GM12891 (cell line): ENCODE measurements around the gene CCDC170.

ENCODE experiments used
- DNase-seq: peaks from one replicate; pipeline ENCODE4 v3.0.0; 2011; ENCODE audit warnings: low spot score; ENCODE audit not compliant: insufficient read length
- FAIRE-seq: peaks from 2 replicates; lab custom pipeline; 2011; peaks lifted over from hg19 to GRCh38; lab: Jason Lieb, UNC
- PAX5 ChIP-seq: IDR thresholded peaks from 2 replicates; pipeline ENCODE4 v1.6.1; 2011; ENCODE audit warnings: low read length, moderate library complexity, mild to moderate bottlenecking; ENCODE audit not compliant: insufficient read depth, severe bottlenecking
- POLR2A ChIP-seq: IDR thresholded peaks from 2 replicates; pipeline ENCODE4 v1.6.1; 2011; ENCODE audit warnings: low read depth, low read length, control low read depth
- POLR2AphosphoS5 ChIP-seq: IDR thresholded peaks from 2 replicates; pipeline ENCODE4 v1.6.1; 2011; ENCODE audit warnings: low read depth, low read length, control low read depth
- POU2F2 ChIP-seq: IDR thresholded peaks from 2 replicates; pipeline ENCODE4 v1.6.1; 2011; ENCODE audit warnings: low read depth, mild to moderate bottlenecking, control low read depth, low read length, moderate library complexity
- SPI1 ChIP-seq: IDR thresholded peaks from 2 replicates; pipeline ENCODE4 v1.6.1; 2011; ENCODE audit warnings: low read depth, low read length, control low read depth
- TAF1 ChIP-seq: IDR thresholded peaks from 2 replicates; pipeline ENCODE4 v1.6.1; 2011; ENCODE audit warnings: low read depth, low read length, control low read depth

CCDC170 gene

GRCh38 chr6:151647976-151648639, 154.3 kb downstream of the CCDC170 start:
- no peak for DNase-seq
- FAIRE-seq = no peak
- TF ChIP-seq SPI1 (no peak), TAF1 (no peak), PAX5 (no peak), POLR2AphosphoS5 (no peak), POU2F2 (no peak), POLR2A (no peak)

GRCh38 chr6:151649835-151650234, 156.0 kb downstream of the CCDC170 start:
- FAIRE-seq (no peak), DNase-seq (no peak)

GRCh38 chr6:151651639-151652038, 157.8 kb downstream of the CCDC170 start:
- no peak for FAIRE-seq
- TF ChIP-seq POU2F2 = no peak
- TF ChIP-seq PAX5 = no peak
- TF ChIP-seq POLR2A = no peak
- no peak for TF ChIP-seq SPI1
- no peak for TF ChIP-seq POLR2AphosphoS5
- no peak for TF ChIP-seq TAF1
- no peak for DNase-seq

More at GRCh38 chr6:151649835-151650234, 156.0 kb downstream of the CCDC170 start:
- TF ChIP-seq TAF1 = no peak
- TF ChIP-seq POLR2A = no peak
- TF ChIP-seq PAX5 = no peak
- no peak for TF ChIP-seq POU2F2
- TF ChIP-seq SPI1 = no peak
- TF ChIP-seq POLR2AphosphoS5 = no peak

- FAIRE-seq = no peak
Observed at GRCh38 chr6:151652325-151652724, 158.5 kb downstream of the CCDC170 start.

GRCh38 chr6:151655099-151655498, 161.3 kb downstream of the CCDC170 start:
- TF ChIP-seq POU2F2 (no peak), POLR2AphosphoS5 (no peak), PAX5 (no peak), SPI1 (no peak), POLR2A (no peak), TAF1 (no peak)
- no peak for DNase-seq
- FAIRE-seq = no peak

More at GRCh38 chr6:151652325-151652724, 158.5 kb downstream of the CCDC170 start:
- DNase-seq = no peak
- TF ChIP-seq POU2F2 = no peak
- no peak for TF ChIP-seq POLR2AphosphoS5
- TF ChIP-seq PAX5 = no peak
- TF ChIP-seq TAF1 = no peak
- no peak for TF ChIP-seq POLR2A

DNA sequence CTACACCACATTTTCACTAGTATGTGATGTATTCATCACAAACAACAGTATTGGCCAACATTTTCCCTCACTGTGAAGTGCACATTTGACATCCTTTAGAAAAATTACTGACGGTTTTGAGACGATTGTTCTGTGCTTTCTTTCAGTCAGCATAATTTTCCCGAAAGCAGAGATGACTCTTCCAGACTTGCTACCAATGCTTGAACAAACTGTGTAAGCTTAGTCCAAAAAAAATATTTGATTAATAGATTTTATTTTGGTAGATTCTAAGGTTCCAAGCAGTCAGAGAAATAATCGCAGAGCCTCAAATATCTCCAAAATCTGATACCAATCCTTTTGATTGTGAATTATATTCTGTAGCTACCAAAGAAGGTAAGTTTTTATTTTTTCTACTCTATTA, 162.6 kb downstream of the CCDC170 start:
- FAIRE-seq = no peak
- DNase-seq = no peak
- no peak for TF ChIP-seq POLR2A
- no peak for TF ChIP-seq SPI1
- no peak for TF ChIP-seq TAF1
- no peak for TF ChIP-seq PAX5
- no peak for TF ChIP-seq POLR2AphosphoS5
- TF ChIP-seq POU2F2 = no peak

DNA sequence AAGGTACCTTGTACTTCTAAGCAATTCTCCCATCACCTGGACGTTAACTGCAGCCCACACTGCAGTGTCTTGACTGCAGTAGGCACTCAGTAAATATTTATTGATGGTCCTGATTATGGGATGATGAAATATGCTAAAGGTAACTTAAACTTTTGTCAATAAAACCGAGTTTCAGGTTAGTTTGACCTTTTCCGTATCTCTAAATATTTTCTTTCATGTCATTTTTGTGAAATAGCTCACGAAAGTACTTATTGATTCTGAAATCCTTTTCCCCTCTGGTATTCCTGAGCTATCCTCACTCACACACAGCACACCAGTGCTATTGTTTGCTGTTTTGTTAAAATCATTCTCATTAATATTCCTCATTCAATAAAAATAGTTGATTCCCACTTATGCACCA, 164.3 kb downstream of the CCDC170 start:
- FAIRE-seq (no peak), DNase-seq (no peak)
- TF ChIP-seq SPI1 = no peak
- no peak for TF ChIP-seq PAX5
- no peak for TF ChIP-seq TAF1

- TF ChIP-seq POLR2A = no peak
- no peak for TF ChIP-seq SPI1
- TF ChIP-seq TAF1 = no peak
- no peak for TF ChIP-seq POLR2AphosphoS5
- DNase-seq = no peak
- no peak for FAIRE-seq
Observed at GRCh38 chr6:151659212-151659611, 165.4 kb downstream of the CCDC170 start.

DNA sequence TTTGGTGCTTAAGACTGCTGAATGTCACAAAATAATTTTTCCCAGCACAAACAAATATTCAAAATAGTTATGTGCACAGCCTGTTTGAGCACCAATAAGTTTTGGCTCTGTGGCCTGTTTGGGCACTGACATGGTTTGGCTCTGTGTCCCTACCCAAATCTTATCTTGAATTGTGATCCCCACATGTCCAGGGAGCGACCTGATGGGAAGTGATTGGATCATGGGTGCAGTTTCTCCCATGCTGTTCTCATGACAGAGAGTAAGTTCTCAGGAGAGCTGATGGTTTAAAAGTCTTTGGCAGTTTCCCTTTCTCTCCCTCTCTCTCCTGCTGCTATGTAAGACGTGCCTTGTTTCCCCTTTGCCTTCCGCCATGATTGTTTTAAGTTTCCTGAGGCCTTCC, 167.7 kb downstream of the CCDC170 start:
- TF ChIP-seq POLR2AphosphoS5 (no peak), POU2F2 (no peak), POLR2A (no peak), TAF1 (no peak), PAX5 (no peak), SPI1 (no peak)
- no peak for DNase-seq
- no peak for FAIRE-seq

DNA sequence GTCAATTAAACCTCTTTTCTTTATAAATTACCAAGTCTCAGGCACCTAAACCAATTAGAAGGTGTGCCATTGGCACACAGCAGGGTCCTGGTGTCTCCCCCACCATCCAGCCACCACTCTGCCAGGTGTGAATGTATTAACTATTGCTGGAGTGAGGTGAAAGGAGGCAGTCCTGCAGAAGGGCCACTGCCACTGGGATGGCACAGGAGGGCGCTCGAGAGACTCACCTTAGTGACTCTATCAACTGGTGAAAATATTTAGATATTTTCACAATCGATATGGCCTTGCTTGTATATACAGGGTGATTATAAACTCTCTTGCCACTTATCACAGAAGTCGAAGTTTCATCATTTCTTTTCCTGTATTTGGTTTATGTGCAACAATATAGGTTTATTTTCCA, 168.1 kb downstream of the CCDC170 start:
- DNase-seq (no peak), FAIRE-seq (no peak)
- TF ChIP-seq TAF1 (no peak), POLR2A (no peak), SPI1 (no peak), PAX5 (no peak), POU2F2 (no peak), POLR2AphosphoS5 (no peak)

GRCh38 chr6:151663559-151663958, 169.7 kb downstream of the CCDC170 start:
- TF ChIP-seq TAF1 = no peak
- no peak for TF ChIP-seq SPI1
- TF ChIP-seq POLR2AphosphoS5 = no peak
- TF ChIP-seq PAX5 = no peak
- no peak for TF ChIP-seq POU2F2
- TF ChIP-seq POLR2A = no peak
- FAIRE-seq = no peak
- DNase-seq = no peak
